Hematopoietic multipotent progenitor cell treated with erythropoietin and hydrocortisone succinate and interleukin-3 and kit ligand, for 8 days (in vitro differentiated cells): ENCODE data around the gene MLST8.
"Not testable (repeated sequence)": the region's sequence is repeated elsewhere in the genome, so short reads cannot be mapped to it uniquely, and the experiment has no call there.

ENCODE experiments used
- DNase-seq: peaks from one replicate; pipeline ENCODE4 v3.0.0-alpha.2; 2015

The MLST8 gene

DNA sequence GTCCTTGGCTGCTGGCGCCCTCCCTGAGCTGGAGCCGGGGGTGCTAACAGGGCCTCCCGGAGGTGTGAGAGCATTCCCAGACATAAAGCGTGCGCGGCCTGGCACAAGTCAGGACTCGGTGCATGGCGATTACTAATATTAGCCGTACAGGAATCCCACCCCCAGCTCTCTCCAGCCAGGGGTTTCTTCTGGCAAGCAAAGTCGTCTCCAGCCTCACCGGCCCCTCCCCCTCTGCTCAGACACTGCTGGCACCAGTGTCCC, 13.9 kb upstream of the MLST8 start:
- no peak for DNase-seq

DNA sequence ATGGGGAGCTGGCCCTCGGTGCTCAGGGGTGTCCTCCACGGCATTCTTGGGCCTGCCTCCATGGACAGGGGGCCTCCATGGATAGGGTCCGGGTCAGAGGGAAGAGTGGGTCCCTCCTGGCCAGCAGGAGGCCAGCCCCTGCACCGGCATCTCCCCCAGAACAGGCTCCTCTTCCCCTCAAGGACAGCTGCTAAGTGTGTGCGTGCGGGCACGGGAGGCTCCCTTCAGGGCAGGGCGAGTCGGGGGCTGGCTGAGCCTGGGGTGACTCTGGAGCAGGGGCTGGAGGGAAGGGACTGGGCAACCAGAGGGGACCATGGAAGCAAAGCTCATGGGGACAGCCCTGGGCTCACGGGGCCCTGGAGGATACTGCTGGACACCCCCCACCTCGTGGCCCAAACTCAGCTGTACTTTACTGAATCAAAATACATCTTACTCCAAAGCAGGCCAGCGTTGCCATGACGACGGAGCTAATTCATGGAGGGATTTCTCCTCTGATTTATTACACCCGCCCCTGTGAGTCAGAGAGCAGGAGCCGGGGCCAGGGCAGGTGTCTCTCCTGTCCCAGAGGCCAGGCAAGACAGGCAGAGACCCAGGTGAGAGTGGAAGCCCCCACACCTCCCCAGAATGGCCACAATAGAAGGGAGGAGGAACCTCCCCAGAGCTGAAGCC, 11.0 kb upstream of the MLST8 start:
- peak; percentile 47 for DNase-seq

DNA sequence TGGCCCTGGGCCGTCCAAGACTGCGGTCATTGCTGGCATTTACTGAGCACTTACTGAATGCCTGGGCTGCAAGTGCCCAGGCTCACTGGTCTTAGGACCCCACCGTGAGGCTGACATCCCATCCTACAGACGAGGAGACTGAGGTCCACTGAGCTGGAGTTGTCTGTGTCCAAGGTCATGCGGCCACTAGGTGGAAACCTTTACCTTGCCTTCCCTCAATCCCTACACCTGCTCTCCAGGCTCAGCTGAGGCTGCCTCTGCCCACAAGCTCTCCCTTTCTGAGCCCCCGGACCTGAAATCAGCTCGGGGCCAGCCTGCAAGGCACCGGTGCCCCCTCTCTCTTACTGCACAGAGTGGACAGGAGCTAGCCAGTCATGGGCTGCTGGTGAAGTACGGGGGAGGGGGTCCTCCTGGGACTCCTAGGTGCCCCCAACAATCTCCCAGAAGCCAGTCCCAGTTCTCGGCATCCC, 10.4 kb upstream of the MLST8 start:
- peak; percentile 69 for DNase-seq

DNA sequence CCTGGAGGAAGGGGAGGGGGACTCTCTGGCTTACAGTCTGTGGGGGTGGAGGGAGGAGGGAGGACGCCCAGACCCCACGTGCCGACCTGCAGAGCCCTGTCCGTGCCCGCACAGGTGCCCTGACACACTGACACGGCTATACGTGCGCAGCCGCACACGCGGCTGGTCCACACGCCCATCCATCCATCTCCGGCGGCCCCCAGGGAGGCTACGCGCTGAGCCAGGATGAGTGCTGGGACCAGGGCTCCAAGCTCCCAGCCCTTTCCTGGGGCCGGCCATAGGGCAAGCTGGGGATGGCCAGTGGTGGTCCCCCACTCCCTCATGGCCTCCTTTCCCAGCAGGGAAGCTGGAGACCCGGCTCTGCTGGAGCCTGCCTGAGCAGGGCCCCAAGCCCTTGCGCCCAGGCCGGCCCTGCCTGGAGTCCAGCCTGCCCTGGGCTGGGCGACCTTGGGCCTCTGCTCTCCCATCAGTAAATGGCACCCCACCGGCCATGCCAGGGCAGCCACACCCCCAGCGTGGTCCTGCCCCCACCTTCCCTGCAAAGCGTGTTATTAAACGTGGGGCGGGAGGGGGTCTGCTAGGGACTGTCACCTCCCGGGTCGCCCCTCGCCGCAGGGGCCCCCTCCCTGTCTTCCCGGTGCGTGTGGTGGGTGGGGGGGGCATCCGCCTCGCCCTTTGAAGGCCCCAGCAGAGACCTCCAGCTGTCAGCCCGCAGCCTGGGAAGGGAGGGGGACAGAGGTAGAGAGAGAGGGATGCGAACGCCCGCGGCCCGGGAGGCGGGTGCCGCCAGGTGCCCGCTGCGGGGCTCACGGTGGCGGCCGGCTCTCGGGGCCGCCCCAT, 9.7 kb upstream of the MLST8 start:
- no peak for DNase-seq

DNA sequence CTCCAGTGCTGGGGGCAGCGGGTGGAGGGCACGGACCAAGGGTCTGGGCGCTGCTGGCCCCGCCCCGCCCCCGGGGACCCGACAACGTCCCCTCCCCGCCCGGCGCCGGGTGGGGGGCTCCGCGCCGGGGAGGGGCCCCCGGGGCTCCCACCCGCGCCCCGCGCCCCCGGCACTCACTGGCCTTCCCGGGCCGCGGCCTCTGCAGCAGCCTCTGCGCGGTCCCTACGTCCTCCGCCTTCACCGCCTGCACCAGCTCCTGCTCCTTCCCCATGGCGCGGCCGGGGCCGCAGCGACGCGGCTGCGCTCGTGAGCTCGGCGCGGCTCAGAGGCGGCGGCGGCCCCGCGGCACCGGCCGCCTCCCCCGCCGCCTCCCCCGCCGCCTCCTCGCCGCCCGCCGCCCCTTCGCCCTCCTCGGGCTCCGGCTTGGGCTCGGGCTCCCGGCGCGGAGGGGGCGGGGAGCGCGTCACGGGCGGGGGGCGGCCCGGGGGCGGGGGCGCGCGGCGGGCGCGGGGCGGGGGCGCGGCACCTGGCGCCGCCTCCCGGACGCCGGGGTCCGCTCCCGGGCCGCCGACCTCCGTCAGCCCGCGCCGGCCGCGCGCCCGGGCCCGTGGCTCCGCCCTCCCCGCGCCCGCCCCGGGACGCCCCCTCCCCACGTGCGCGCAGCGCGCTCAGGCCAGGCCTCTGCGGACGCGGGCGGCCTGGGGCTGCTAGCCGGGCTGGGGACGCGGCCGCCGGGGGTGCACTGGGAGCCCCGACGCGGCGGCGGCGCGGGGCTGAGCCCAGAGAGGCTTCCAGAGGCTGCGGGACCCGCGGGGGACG, 8.9 kb upstream of the MLST8 start, which contains the start of gene CASKIN1:
CASKIN1 (minus strand) TSS at position 444 of the 819 bp plus-strand sequence; CDS start at position 271, 173 bp downstream.
- DNase-seq: no peak

DNA sequence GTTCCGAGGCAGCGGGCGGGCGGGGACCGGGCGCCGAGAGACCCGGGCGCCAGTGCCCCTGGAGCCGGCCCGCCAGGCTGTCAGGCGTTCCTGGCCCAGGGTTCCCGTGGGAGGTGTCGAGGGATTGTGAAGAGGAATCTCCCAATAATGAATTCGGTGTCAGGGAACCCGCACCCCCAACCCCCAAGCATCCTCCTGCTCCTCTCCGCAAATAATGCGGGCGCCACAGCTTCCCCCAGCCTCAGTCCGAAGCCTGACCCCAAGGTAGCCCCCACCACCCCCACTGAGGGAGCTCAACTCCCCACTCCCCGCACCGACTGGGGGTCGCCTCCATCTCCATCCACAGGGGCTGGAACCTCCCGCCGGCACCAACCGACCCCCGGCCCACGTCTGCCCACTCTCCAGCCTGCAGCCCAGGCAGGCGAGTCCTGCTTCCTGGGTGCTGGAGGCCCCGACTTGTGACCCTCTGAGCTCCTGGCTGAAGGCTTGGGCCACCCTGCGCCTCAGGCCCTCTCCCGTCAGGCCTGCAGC, 8.2 kb upstream of the MLST8 start:
- DNase-seq: no peak

DNA sequence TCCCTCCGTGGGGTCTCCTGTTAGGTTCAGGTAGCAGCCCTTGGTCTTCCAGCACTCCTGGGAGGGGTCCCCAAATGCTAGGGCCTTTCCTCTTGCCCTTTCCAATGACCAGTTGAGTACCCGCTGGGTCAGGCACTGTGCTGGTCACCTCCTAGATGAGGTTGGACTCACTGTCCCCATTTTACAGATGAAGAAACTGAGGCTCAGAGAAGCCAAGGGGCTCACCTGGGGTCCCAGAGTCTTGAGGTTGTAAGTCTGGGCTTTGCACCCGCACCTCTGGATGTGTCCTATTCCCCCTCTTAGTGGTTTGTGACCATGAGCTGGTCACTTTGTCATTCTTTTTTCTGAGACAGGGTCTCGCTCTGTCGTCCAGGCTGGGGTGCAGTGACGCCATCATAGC, 7.5 kb upstream of the MLST8 start:
- DNase-seq: no peak

DNA sequence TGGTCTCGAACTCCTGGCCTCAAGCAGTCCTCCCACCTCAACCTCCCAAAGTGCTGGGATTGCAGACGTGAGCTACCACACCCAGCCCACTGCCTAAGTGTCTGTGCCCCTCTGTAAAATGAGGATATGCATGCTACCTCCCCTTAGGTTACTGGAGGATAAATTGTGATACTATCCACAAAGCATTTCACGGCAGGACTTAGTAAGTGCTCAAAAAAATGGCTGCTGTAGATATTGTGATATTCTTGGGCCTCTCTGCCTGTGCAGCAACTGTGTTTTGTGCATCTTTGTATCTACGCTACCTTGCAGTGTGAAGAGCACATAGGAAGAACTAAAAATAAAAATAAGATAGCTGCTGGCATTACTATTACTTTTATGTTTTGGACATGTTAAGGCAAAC, 7.0 kb upstream of the MLST8 start:
- no peak for DNase-seq

DNA sequence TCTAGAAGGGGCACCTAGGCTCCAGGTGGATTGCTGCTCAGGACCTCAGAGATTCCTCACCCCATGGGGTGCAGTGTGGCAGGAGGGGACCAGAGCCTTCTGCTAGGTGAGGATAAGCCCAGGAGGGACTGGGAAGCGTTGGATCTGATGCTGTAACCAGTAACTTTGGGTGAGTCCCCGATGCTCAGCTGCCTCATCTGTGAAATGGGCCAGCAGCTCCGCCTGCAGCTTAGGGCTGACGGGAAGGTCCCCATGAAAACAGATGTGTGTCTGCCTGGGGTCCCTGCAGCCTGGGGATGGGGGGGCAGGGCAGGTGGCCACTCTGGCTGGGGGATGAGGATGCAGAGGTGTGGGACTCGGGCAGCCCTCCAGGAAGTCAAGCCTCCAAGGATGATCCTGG, 6.2 kb upstream of the MLST8 start:
- no peak for DNase-seq

DNA sequence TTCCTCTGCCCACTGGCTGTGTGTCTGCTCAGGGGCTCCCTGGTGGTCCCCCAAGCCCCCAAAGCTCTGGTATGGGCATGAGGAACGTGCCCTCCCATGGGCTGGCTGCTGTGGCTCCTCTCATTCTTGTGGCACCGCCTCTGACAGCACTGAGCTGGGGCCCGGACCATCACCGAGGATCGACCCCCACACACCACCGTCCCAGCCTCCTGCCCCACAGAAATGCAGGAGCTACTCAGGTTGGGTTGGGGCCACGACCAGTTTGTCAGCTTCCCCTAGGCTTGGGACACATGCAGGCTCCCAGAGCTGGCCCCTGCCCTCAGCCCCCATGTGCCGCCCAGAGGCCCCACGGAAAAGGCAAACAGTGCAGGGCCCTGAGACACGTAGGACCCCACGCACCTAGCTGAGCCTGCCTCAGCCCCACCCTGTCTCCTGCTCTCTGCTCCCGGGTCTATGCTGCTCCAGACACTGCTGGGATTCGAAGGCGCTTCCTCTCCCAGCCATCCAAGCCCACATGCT, 5.6 kb upstream of the MLST8 start:
- no peak for DNase-seq

DNA sequence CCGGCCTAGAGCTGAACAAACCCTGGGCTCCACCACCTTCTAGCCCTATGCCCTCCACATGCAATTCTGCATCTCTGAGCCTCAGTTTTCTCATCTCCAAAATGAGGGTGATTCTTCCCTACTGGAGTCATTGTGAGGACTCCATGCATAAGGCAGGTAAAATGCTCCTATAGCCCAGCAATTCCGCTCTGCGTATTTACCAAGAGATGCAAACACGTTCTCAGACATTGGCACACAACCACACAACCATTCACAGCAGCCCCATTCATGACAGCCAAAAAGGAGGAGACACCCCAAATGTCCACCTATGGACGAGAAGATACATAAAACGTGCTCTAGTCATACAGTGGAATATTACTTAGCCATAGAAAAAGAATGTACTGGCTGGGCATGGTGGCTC, 4.9 kb upstream of the MLST8 start:
- no peak for DNase-seq

DNA sequence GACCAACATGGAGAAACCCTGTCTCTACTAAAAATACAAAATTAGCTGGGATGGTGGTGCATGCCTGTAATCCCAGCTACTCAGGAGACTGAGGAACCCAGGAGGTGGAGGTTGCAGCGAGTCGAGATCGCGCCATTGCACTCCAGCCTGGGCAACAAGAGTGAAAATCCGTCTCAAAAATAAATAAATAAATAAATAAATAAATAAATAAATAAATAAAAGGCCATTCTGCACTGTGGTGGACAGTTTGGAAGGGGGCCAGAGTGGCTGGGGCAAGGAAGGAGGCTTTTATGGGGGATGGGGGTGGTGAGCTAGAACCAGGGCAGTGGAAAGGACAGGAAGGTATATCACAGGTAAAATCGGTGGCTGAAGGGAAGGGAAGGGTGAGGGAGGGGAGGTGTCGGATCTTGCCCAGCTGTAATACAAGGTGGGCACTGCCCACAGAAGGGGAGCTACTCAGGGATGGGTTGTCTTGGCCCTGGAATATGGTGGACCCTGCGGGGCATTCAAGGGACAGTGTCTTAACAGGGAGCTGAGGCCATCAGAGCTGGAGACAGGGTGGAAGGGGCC, 2.0 kb upstream of the MLST8 start:
- DNase-seq: not testable (repeated sequence)

DNA sequence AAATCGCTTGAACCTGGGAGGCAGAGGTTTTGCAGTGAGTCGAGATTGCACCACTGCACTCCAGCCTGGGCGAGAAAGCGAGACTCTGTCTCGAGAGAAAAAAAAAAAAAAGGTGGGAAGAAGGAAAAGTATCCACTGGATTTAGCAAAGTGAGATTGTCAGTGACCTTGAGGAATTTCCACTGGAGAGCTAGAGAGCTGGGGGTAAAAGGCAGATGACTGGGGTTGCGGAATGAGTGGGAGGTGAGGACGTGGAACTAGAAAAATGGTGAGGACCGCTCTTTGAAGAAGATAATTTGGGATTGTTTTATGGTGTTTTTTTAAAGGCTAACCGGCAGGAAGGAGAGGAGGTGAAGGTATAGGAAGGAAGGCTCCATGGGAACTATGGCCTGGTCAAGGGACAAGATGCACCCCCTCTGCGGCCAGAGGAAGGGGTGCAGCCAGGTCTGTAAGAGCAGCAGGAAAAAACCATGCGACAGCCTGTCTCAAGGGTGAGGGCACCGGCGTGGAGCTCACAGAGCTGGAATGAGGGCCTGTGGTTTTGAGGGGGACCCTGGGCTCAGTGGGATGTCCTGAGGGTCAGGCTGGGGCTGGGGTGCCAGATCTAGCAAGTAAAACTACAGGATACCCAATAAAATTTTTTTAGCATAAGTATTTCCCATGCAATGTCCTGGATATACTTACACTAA, 694 bp upstream of the MLST8 start:
- no peak for DNase-seq

DNA sequence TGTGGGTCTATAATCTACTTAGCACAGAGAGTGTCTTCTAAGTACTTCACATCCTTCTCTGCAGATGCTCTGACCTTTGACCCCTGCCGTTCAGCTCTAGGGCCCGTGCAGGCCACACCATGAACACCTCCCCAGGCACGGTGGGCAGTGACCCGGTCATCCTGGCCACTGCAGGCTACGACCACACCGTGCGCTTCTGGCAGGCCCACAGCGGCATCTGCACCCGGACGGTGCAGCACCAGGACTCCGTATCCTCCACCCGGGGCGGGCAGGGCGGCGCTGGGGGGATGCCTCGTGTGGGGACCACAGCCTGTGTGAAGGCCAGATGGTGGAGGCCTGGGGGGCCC, 686 bp downstream of the MLST8 start:
- no peak for DNase-seq

DNA sequence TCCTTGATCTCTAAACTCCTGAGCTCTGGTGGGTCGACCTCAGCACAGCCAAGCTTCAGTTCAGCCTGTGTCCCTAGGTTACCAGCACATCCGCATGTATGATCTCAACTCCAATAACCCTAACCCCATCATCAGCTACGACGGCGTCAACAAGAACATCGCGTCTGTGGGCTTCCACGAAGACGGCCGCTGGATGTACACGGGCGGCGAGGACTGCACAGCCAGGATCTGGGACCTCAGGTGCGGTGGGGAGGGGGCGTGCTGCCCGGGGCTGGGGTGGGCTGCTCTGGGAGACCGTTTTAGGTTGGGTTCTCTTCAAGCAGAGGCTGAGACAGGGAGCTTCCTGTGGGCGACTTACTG, 1.1 kb downstream of the MLST8 start:
- no peak for DNase-seq

DNA sequence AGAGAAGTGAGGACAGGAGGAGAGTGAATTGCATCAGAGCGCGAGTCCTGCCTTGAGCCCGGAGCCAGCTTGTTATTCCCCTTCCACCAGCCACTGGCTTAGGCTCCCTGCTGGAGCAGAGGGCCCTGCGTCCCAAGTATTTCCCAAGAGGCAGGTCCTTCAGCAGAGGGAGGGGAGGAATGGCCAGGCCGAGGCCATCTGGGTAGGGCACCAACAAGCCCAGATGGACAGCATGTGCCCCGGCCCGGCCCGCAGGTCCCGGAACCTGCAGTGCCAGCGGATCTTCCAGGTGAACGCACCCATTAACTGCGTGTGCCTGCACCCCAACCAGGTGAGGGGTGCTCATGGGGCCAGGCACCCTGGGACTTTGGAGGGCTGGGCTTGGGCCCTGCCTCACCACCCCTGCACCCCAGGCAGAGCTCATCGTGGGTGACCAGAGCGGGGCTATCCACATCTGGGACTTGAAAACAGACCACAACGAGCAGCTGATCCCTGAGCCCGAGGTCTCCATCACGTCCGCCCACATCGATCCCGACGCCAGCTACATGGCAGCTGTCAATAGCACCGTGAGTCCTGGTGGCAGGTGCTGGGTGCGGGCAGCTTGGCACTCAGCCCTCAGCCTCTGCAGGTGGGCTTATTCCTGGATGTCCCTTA, 1.7 kb downstream of the MLST8 start:
- no peak for DNase-seq

DNA sequence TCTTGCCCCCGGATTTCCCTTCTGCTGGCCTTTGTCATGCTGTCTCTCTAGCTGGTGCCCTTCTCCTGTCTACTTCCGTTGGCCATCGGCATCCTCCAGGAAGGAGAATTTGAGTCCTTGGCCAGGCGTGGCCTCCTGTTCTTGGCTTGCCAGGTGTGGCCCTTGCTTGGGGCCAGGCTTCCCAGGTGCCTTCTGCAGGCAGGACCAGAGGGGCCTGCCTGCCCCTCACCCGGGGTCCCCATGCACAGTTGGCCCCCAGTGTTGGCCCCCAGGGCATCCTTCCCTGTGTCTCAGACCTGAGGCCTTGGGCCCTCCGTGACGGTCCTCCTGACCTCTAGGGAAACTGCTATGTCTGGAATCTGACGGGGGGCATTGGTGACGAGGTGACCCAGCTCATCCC, 2.6 kb downstream of the MLST8 start:
- DNase-seq: no peak

DNA sequence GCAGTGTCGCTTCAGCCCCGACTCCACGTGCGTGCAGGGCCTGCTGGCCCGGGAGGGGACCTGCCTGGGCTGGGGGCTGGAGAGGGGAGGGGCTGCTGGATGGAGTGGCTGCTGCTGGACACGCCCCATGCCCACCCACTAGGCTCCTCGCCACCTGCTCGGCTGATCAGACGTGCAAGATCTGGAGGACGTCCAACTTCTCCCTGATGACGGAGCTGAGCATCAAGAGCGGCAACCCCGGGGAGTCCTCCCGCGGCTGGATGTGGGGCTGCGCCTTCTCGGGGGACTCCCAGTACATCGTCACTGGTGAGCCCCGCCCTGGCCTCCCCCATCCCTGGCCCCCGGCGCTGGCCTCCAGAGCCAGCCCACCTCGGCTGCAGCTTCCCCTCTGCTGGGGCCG, 3.1 kb downstream of the MLST8 start:
- DNase-seq: no peak

DNA sequence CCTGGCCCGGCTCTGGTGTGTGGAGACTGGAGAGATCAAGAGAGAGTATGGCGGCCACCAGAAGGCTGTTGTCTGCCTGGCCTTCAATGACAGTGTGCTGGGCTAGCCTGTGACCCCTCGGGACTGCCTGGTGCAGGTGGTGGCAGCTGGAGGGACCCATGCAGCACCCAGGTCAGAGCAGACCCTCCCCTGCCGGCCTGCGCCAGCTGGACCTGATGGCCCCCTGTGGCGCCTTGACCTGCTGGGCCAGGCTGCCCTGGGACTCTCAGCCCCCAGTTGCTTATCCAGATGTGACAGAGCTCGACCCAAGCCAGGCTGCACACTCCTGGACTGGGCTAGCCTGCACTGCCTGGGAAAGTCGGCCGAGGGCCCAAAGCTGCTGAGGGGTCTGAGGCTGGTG, 3.5 kb downstream of the MLST8 start:
- no peak for DNase-seq

DNA sequence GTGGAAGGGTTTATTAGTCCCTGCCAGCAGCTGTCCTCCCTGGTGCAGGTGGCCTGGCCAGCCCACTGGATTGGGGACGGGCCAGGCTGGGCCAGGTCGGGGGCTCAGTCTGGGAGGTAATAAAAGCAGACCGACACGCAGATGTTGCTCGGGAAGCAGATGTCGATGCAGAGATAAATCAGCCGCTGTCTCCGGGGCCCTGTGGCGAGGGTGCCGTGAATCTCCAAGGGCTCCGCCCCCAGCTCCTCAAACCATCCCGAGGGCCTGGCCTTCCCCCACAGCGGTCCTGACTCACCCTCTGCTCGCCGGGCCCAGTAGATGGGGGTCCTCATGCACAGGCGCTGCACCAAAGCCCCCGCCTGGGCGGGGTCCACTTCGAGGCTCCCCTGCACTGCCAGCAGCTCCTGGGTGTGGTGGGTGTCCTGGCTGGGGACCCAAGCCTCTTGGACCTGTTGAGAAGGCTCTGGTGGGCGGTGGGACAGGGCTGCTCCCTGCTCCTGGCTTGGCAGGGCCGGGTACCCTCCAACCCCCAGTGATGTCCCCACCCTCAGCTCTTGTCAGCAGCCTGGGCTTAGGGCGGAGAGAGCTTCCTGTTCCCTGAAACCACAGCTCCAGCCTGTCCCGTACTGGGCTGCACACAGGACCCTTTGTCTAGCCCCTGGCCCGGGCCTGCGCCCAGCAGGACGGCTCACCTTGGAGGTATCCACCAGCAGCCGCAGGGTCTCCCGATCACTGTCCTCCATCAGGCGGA, 4.2 kb downstream of the MLST8 start:
- no peak for DNase-seq

DNA sequence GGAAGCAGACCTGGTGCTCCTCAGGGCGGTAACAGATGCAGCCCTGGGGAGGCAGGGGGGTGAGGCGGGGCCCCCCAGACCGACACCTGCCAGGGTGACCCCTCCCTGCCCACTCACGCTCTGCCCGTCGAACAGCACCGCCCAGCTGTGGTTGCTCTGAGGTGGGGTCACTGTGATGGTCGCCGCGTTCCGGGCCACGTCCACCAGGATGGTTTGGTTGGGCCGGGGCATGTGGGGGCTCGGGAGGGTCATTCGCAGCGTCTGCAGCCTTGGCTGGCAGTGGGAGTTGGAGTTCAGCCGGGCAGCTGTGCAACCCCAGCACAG, 4.7 kb downstream of the MLST8 start:
- DNase-seq: no peak
